ENCODE data around the gene ENTPD8. TPM values are rescaled to one million over a fixed set of nuclear protein-coding genes. Genes with fewer than 3 reads are reported as not detected.

Gene ENTPD8
- total RNA-seq, 4 donors from 2014 or later, result 0.57 TPM; not detected in 3

DNA sequence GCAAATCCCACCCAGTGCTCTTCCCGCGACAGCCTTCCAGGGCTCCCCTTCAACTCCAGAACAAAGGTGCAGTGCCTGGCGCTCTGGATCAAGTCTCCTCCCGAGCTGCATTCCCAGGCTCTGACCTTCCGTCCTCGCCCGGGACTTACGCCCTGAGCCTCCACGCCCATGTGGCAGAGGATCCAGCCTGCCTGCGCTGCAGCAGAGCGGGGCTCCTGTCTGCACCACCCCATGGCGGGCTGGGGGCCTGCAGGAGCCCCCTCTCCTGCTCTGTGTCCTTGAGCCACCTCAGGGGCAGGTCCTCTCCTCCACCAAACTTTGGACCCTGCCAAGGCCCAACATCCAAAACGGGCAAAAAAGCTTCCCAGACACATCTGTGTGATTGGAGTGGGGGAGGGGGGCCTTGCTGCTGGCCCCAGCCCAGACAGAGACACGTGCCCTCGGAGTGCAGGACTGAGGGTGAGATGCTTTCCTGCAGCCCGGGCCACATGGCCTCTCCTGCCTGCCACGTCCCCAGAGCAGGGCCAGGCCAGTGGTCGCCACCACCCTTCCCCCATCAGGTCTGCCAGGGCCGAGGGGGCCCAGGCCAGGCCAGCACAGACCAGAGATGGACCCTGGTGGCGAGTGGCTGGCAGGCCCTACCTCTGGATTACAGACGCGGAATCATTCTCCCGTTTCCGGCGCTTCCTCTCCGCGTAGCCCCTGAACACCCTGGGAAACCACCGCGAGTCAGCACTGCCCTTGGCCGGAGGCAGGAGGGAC is 13.6 kb upstream of the ENTPD8 start:
- no peak for ATAC-seq
- H3K4me1 ChIP-seq, result peaks cover 0 to 65% (median 20%) of the 10 kb centered on the region in 3 donors
- peak overlapping the region in 3 of 4 donors; percentile 77 to 79 (median 79) for H3K27ac ChIP-seq

DNA sequence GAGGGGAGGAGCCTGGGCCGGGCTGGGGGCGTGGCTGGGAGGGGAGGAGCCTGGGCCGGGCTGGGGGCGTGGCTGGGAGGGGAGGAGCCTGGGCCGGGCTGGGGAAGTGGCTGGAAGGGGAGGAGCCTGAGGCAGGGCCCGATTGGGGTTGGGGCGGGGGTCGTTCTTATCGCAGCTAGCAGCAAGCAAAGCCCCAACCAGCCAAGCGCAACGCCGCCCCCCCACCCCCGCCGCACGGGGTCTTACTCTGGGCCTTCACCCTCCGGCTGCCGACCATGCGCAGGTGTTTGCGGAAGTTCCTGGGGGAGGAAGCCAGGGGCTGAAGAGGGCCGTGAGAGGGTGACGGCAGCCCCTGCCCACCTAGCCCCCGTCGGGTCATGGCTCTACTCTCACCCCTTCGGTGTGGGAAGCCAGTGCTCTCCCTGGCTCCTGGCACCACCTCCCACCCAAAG is 13.0 kb upstream of the ENTPD8 start:
- TF ChIP-seq, protein P1, sequence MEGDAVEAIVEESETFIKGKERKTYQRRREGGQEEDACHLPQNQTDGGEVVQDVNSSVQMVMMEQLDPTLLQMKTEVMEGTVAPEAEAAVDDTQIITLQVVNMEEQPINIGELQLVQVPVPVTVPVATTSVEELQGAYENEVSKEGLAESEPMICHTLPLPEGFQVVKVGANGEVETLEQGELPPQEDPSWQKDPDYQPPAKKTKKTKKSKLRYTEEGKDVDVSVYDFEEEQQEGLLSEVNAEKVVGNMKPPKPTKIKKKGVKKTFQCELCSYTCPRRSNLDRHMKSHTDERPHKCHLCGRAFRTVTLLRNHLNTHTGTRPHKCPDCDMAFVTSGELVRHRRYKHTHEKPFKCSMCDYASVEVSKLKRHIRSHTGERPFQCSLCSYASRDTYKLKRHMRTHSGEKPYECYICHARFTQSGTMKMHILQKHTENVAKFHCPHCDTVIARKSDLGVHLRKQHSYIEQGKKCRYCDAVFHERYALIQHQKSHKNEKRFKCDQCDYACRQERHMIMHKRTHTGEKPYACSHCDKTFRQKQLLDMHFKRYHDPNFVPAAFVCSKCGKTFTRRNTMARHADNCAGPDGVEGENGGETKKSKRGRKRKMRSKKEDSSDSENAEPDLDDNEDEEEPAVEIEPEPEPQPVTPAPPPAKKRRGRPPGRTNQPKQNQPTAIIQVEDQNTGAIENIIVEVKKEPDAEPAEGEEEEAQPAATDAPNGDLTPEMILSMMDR (IDR thresholded peaks at IDR 0.05), result no peak
- TF ChIP-seq POLR2A (IDR thresholded peaks at IDR 0.05), result peak in 1 of 2 donors; percentile 23
- peak; percentile 32 for ATAC-seq
- H3K27me3 ChIP-seq, result no peaks in the 10 kb centered on the region
- H3K27ac ChIP-seq, result peak overlapping the region in 3 of 4 donors; percentile 77 to 79 (median 79)
- peak overlapping the region; percentile 16 to 56 for H3K4me3 ChIP-seq
- no peaks in the 10 kb centered on the region for H3K9me3 ChIP-seq
- whole genome bisulfite sequencing, 2 donors (ENCODE audit: low coverage in 1 of 2), result 0% methylated on average over 1 of the region's 24 CpGs; no CpG with 5 or more reads in 1 of the 2 donors
- H3K36me3 ChIP-seq, result peaks cover 0 to 51% of the 10 kb centered on the region in 2 donors
- H3K4me1 ChIP-seq, result peaks cover 0 to 59% (median 16%) of the 10 kb centered on the region in 3 donors

More for the DNA sequence above, 13.6 kb upstream of the ENTPD8 start:
- TF ChIP-seq EP300 (IDR thresholded peaks at IDR 0.05) (no peak), POLR2A (IDR thresholded peaks at IDR 0.05) (peak in 1 of 2 donors; percentile 12)
- TF ChIP-seq, protein P1 (IDR thresholded peaks at IDR 0.05), result no peak
- Histone ChIP-seq H3K27me3 (no peaks in the 10 kb centered on the region), H3K4me3 (peak overlapping the region; percentile 16 to 56), H3K9me3 (no peaks in the 10 kb centered on the region), H3K36me3 (peaks cover 0 to 45% of the 10 kb centered on the region in 2 donors)
- WGBS, 2 donors (ENCODE audit: low coverage in 1 of 2), result 42% methylated on average over 4 of the region's 30 CpGs; no CpG with 5 or more reads in 1 of the 2 donors

DNA sequence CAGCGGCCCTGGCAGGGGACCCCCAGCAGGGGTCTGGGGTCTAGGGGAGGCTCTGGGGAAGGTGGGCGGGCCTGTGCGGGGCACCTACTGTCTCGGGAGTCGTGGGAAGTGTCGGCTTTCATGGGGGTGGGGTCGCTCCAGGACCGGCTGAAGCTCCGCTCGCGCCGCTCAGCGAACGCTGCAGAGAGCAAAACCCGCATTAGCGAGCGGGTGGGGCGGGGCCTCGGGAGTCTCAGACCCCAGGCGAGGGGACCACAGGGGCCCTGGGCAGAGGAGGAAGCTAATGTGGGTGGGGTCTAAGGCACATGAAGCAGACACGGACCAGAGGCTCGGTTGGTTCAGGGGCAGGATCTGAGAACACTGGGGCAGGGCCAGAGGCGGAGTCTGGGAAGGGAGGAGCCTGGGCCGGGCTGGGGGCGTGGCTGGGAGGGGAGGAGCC is 12.5 kb upstream of the ENTPD8 start:
- Histone ChIP-seq H3K27ac (peak overlapping the region in 1 of 4 donors; percentile 77), H3K9me3 (no peaks in the 10 kb centered on the region), H3K36me3 (peaks cover 0 to 56% of the 10 kb centered on the region in 2 donors), H3K4me3 (peak overlapping the region; percentile 7 to 56), H3K27me3 (no peaks in the 10 kb centered on the region), H3K4me1 (peaks cover 0 to 58% (median 16%) of the 10 kb centered on the region in 3 donors)
- peak; percentile 80 for ATAC-seq
- WGBS, 2 donors (ENCODE audit: low coverage in 1 of 2), result no CpG with 5 or more reads among the region's 25 CpGs
- TF ChIP-seq EP300 (IDR thresholded peaks at IDR 0.05) (no peak), POLR2AphosphoS5 (IDR thresholded peaks at IDR 0.05) (no peak), POLR2A (IDR thresholded peaks at IDR 0.05) (no peak)
- TF ChIP-seq, protein P1 (IDR thresholded peaks at IDR 0.05), result no peak

GRCh38 chr9:137452761-137453642 is 11.8 kb upstream of the ENTPD8 start:
- Histone ChIP-seq H3K27me3 (no peaks in the 10 kb centered on the region), H3K4me1 (peaks cover 0 to 51% (median 10%) of the 10 kb centered on the region in 3 donors), H3K36me3 (peaks cover 0 to 61% of the 10 kb centered on the region in 2 donors), H3K9me3 (no peaks in the 10 kb centered on the region), H3K4me3 (peak overlapping the region in 1 of 2 donors; percentile 56), H3K27ac (peak overlapping the region in 1 of 4 donors; percentile 77)
- no peak for TF ChIP-seq EP300 (IDR thresholded peaks at IDR 0.05)
- TF ChIP-seq, protein P1 (IDR thresholded peaks at IDR 0.05), result no peak
- no peak for TF ChIP-seq POLR2AphosphoS5 (IDR thresholded peaks at IDR 0.05)
- no peak for ATAC-seq
- 93% methylated on average over 6 of the region's 43 CpGs; no CpG with 5 or more reads in 1 of the 2 donors for WGBS, 2 donors (ENCODE audit: low coverage in 1 of 2)

Measured in gastroesophageal sphincter (tissue), 4 donors.